NCI-H2171 treated with DMSO at 0.1 percent for 48 hours (cell line): ENCODE results near the gene PRIMA1.

Source experiments
- DNase-seq: peaks from one replicate; lab custom pipeline; 2025; lab: John Stamatoyannopoulos, UW

The PRIMA1 gene

DNA sequence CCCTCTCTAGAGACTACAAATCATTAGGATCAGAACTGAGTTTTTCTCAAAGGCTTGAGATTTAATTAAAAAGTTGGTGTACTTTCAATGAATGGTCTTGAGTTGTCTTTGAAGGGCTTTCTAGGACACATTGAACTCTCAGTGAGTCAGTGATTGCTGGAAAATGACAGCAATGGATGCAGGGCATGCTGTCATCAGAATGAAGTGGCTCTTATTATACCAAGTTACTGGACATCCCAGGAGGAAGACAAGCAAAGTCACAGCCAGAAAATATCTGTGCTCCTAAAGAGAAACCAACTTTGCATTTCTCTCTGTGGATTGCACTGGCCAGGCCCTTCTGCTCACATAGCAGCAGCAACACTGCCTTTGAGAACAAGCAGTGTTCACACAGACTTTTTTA, 112.6 kb downstream of the PRIMA1 start:
- DNase-seq, result no peak

DNA sequence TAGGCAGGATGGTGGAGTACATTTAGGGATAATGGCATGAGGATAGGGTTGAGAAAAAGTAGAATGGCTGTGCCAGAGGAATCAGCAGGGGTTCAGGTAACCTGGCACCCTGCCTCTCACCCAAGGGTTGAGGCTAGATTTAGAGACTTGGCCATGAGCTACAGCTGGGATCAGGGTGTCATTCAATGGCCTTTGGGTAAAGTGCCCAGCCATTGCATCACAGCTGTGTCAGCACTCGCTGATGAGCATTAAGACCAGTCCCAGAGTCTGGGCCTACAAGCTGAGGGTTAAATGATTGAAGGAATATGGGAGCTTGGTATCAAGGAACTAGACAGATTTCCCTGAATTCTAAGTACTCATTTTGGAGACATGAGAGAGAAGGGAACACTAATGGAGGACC, 113.9 kb downstream of the PRIMA1 start:
- DNase-seq, result no peak

DNA sequence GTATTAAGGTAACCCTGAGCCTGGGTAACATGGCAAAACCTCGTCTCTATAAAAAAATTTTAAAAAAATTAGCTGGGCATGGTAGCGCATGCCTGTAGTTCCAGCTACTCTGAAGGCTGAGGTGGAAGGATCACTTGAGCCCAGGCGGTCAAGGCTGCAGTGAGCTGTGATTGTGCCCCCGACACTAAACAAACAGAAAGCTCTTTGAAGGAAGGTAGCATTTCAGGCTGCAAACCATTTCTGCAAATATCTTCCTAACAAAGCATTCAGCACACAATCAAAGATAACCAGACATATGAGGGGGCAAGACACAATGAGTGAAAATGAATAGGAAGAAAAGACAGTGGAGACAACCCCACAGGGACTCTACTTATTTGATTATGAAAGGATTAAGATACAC, 118.7 kb downstream of the PRIMA1 start:
- no peak for DNase-seq
